CD4-positive, alpha-beta T cell treated with Interleukin-15 for 4 hours (primary cell): ENCODE data around the gene AMOTL2.

Experiments
- DNase-seq: peaks from one replicate; pipeline ENCODE4 v3.0.0-alpha.2; 2020; ENCODE audit warnings: low spot score

AMOTL2 gene

DNA sequence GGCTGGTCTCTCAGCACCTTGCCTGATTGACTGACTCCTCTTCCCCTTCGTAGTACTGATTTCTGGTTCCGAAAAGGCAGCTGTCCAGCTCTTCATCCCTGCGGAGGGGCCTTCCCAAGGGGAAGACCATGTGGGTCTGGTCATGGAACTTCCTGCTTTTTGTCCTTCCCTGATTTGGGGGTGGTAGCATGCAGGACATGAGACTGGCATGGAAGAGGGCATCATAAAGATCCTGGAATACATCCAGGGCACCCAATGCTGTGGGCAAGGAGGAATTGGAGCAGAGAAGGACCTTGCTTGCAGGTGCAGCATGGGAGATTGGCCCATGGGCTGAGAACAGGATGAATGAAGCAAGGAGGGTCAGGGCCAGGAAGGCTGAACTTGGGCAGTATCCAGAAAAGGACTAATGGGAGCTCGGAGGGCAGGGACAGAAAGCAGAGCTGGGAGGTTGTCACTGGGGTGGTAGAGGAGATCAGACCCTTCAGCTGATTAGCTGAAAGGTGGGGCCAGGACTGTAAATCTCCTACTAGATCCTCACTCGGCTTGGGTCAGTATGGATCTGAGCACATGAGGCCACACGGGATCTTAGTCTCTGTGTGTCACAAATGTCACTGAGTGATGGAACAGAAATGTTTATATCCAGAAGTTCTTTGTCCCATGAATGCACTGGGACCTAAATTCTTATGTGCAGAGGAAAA lies 59.5 kb downstream of the AMOTL2 start:
- DNase-seq = no peak

DNA sequence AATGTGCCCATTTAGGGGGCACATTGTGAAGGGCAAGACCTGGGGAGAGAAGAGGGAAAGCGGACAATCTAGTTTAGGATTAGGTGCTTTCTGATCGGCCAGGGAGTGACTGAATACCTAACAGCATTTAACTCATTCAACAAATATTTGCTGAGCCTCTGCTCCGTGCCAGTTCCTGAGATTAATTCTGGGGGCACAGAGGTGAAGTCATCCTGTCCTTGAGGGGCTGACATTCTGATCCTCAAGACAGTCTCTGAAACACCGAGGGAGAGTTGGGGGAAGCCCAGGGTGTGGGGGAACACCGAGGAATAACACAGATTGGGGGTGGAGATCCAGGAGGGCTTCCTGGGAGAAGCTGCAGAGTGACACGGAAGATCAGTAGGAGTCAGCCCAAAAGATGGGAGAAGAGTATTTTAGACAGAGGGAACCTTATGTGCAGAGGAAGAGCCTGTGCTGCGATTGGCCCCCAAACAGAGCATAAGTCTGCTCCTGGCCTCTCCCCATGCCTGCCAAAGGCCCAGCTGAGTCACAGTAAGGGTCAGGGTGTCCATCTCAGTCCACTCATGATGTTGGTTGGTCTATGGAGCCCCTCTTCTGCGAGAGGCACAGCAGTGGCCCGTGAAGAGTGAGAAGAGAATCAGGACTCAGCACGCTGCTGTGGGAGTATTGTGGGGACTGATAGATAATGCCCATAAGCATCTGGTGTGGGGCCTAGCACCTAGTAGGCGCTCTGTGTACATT lies 60.2 kb downstream of the AMOTL2 start:
- no peak for DNase-seq

DNA sequence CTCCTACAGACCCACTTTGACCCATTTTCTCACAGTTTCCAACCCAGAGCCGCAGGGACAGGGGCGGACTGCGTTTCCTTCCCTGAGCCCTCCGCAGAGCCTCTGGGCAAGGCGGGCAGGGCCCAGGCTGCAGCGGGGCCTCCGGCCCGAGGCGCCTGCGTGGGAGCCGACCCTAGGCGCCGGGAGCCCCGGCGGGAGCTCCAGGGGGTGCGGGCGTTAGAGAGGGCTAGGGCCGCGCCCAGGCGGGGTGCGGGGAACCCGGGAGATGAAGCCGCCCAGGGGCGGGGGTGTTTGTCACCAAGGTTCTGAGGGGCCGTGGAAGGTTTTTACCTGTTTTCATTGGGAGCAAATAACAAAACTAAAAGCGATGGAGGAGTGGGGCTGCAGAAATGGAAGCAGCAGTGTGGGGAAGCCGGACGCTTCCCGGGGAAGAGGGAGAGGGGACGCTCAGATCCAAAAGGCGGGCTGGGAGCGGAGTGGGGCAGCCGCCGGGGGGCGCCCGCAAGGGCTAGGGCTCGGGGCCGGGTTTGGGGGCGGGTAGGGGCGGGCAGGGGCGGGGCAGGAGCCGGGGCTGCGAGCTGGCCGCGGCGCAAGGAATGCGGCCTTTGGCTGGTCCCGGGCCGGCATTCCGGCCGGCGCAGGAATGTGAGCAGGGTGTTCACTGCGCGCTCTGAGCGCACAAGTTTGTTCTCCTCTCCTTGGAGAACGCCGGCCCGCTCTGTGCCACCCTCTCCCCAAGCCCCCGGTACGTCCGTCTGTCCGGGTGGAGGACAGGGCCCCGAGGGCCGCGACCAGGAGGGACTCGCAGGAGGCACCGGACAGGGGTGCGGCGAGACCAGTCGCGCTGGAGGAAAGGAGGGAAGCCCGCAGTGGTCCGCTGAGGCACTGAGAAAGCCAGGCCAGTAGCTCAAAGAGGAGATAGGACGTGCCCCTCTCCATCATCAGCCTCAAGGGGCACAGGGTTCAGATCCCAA lies 61.1 kb downstream of the AMOTL2 start:
- DNase-seq = no peak

DNA sequence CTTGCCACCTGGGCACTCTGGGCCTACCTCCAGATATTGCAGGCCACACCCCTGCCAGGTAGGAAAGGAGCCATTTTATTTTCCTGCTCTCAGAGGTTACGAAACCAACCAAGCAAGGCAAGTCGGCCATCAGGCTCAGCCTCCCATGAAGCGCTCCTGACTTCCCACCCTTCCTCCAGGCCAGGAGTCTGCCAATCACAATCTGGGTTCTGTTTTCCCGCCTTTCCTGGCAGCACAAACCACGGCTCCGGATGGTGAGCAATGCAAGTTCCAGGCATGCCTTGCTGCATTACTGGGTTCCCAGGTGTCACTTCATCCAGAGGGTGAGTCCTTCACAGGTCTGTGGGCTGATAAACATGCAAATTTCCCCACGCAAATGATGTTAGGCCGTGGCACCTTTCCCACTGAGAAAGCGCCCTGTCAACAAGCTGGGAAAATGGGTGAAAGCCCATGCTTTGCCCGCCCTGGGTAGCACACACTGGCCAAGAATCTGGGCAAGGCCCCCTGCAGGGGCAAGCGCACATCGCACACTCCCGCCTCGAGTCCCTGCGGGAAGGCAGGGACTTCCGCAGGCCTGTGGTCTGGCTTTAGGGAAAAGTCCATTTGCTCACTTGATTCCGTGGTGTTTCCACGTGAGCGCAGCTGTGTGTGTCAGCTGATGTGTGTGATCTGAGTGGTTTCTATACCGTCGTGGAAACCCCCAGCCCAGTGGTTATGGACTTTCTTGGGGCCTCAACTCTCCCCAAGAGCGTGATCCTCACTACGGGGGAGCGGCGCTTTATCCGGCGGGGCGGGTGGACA lies 62.0 kb downstream of the AMOTL2 start:
- DNase-seq = no peak

DNA sequence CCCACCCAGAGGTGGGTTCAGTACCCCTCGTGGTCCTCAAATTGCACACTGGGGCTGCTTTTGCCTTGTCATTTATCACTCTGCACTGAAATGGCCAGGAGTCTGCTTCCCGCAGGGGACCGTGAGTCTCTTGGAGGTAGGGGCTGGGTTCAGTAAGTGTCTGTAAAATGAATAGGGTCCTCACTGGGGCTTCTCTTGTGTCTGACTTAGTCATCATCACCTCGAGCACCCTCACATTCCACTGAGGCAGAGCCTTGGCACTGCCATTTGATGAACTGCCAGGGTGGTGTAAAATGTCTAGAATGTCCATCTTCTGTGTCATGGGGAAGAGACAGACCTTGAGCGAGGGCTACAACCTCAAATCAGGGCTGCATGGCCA lies 62.6 kb downstream of the AMOTL2 start:
- no peak for DNase-seq

DNA sequence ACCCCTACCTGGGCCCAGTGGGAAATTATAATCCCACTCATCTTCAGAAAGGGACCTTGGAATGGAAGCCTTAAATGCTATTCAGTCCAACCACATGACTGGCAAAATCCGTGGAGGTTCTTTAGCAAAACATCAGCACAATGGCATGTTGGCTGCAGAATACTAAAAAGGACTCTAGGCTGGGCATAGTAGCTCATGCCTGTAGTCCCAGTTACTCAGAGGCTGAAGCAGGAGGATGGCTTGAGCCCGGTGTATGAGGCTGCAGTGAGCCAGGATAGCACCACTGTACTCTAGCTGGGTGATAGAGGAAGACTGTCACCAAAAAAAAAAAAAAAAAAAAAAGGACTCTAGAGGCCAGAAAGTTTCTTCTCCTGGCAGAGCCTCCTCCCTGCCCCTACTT lies 63.0 kb downstream of the AMOTL2 start:
- DNase-seq = no peak

DNA sequence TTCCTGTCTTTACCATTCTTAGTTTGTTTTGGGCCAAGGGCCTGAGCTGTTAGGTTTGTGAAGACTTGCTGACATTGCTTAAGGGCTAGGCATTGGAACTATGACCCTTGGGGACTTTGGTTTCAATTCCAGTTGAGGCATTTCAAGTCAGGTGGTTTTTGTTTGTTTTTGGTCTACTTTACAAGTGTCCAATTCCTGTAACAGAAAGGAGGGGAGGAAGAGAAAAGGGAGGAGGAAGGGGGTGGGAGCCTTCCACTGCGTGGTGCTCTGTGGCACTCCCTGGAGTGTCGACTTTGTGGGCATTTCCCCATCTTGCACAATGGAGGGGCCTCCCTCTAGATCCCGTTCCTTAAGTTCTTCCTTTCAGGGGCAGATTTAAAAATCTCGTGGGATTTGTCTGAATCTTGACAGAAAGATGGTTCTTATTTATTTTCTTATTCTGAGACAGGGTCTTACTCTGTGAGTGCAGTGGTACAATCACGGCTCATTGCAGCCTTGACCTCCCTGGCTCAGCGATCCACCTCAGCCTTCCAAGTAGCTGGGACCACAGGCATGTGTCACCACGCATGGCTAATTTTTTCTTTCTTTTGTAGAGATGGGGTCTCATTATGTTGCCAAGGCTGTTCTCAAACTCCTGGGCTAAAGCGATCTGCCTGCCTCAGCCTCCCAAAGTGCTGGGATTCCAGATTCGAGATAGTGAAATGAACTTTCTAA lies 64.1 kb downstream of the AMOTL2 start:
- no peak for DNase-seq

DNA sequence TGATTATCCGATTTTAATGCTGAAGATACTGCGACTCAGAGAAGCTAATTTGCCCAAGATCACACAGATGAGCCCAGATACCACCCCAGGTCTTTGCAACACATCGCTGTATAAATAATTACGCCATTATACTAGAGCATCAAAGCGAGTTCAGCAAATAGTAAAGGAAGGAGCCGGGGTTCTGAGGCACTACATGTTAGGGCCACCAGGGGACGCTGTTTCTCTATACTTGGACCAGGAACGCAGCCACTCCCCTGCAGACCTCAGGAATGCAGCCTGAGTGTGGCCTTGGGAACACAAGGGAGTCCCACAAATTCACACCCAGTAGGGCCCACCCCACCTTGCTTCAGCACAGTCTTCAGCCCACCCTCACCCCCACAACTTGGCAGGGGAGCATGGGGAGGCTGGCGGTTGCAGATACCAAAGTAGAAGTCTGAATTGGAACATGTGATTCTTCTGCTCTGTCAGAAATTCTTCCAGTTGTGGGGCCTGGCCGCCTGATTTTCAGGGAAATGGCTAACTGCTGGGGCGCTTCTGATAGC lies 65.8 kb downstream of the AMOTL2 start:
- peak; percentile 72 for DNase-seq

DNA sequence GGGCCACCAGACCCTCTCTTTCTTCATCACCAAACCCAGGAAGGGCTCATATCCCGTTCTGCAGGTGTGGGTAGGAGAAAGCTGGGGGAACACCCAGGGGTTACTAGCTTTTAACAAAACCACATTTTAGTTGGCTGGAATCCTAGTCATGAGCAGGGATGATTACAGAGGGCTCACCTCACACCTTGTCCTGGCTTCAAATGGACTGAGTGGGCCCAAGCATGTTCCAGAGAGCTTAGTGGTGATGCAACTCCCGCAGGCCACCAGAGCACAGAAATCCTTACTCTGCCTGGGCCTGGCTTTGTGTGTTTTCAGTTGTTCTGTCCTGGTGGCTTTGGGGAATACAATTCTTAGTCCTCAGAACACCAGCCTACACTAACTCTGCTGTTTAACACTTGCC lies 66.8 kb downstream of the AMOTL2 start:
- DNase-seq = no peak

DNA sequence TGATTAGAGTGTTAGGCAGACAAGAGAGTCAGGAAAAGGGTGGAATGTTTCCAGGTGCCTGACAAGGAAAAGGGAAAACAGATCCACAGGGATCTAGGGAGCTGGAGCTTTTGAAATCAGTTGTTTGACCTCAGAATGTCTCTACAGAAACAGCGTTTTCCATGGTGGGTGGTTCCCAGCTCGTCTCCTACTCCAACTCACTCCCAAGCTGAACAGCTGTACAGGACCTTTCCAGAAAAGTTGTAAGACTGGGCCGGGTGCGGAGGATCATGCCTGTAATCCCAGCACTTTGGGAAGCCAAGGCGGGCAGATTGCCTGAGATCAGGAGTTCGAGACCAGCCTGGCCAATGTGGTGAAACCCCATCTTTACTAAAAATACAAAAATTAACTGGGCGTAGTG lies 67.9 kb downstream of the AMOTL2 start:
- DNase-seq = no peak
